ENCODE data around the gene PDS5A. TPM values are rescaled to one million over a fixed set of nuclear protein-coding genes. Genes with fewer than 3 reads are reported as not detected.

PDS5A gene
- total and polyA plus RNA-seq, 2 experiments from 2014 or later, result 26.8 to 56.5 TPM

GRCh38 chr4:39900966-39901365 lies 76.7 kb downstream of the PDS5A start:
- 96 to 99% methylated on average over 2 of the region's 2 CpGs for WGBS, 2 experiments (ENCODE audit: low coverage in 1 of 2, low lambda C conversion rate in 2 of 2, missing lambda C conversion rate in 2 of 2)
- Histone ChIP-seq H3K4me1 (ENCODE audit: insufficient read depth) (no peaks in the 10 kb centered on the region), H3K9me2 (ENCODE audit: insufficient read depth) (no peaks in the 10 kb centered on the region), H3K36me3 (ENCODE audit: low read depth) (peaks cover 75% of the 10 kb centered on the region), H3K27me3 (replicated peaks; ENCODE audit: insufficient read depth) (no peaks in the 10 kb centered on the region), H3K9me3 (ENCODE audit: low read depth) (no peaks in the 10 kb centered on the region), H3K27ac (no peak overlapping the region), H3K4me2 (ENCODE audit: unreplicated experiment) (no peak overlapping the region), H3F3A (ENCODE audit: insufficient read depth) (no peaks in the 10 kb centered on the region), H3K4me3 (no peak overlapping the region), H3K9ac (no peak overlapping the region), H3K79me2 (ENCODE audit: insufficient read depth) (peaks cover under 1% of the 10 kb centered on the region; the same call in 1 of the 2 replicates), H4K20me1 (ENCODE audit: insufficient read depth) (no peaks in the 10 kb centered on the region), H2AFZ (no peak overlapping the region)
- in situ Hi-C loops (cut with MboI), result no loop called here
- TF ChIP-seq EZH2phosphoT487 (IDR thresholded peaks at IDR 0.05; ENCODE audit: insufficient read depth, low read depth), result no peak
- TF ChIP-seq EZH2 (IDR thresholded peaks at IDR 0.05; ENCODE audit: insufficient read depth, poor library complexity, severe bottlenecking), result no peak
- peak; percentile 1 for DNase-seq

- in situ Hi-C loops (cut with MboI), result no loop called here
- H3K79me2 ChIP-seq (ENCODE audit: insufficient read depth), result no peaks in the 10 kb centered on the region
- no peak for DNase-seq
- H3F3A ChIP-seq (ENCODE audit: insufficient read depth), result no peaks in the 10 kb centered on the region
- no peak overlapping the region for H3K27ac ChIP-seq
- no peak overlapping the region for H3K4me3 ChIP-seq
- H3K27me3 ChIP-seq (replicated peaks; ENCODE audit: insufficient read depth), result no peaks in the 10 kb centered on the region
- no peaks in the 10 kb centered on the region for H3K4me1 ChIP-seq (ENCODE audit: insufficient read depth)
- no peaks in the 10 kb centered on the region for H4K20me1 ChIP-seq (ENCODE audit: insufficient read depth)
- TF ChIP-seq EZH2phosphoT487 (IDR thresholded peaks at IDR 0.05; ENCODE audit: insufficient read depth, low read depth) (no peak), EZH2 (IDR thresholded peaks at IDR 0.05; ENCODE audit: insufficient read depth, poor library complexity, severe bottlenecking) (no peak)
- H3K9me2 ChIP-seq (ENCODE audit: insufficient read depth), result no peaks in the 10 kb centered on the region
- H3K9me3 ChIP-seq (ENCODE audit: low read depth), result no peaks in the 10 kb centered on the region
- WGBS, 2 experiments (ENCODE audit: low coverage in 1 of 2, low lambda C conversion rate in 2 of 2, missing lambda C conversion rate in 2 of 2), result 80 to 81% methylated on average over 3 of the region's 3 CpGs
- H3K36me3 ChIP-seq (ENCODE audit: low read depth), result peaks cover 83% of the 10 kb centered on the region
- H3K9ac ChIP-seq, result no peak overlapping the region
- no peak overlapping the region for H3K4me2 ChIP-seq (ENCODE audit: unreplicated experiment)
- H2AFZ ChIP-seq, result no peak overlapping the region
These were observed 78.4 kb downstream of the PDS5A start for GRCh38 chr4:39899291-39899690.

- Histone ChIP-seq H3K27ac (no peak overlapping the region), H3K9me3 (ENCODE audit: low read depth) (no peaks in the 10 kb centered on the region), H3K9ac (no peak overlapping the region), H3K4me1 (ENCODE audit: insufficient read depth) (no peaks in the 10 kb centered on the region), H3K36me3 (ENCODE audit: low read depth) (peaks cover 85% of the 10 kb centered on the region), H4K20me1 (ENCODE audit: insufficient read depth) (no peaks in the 10 kb centered on the region), H3K4me3 (no peak overlapping the region), H3K9me2 (ENCODE audit: insufficient read depth) (no peaks in the 10 kb centered on the region), H3F3A (ENCODE audit: insufficient read depth) (no peaks in the 10 kb centered on the region), H3K4me2 (ENCODE audit: unreplicated experiment) (no peak overlapping the region), H3K79me2 (ENCODE audit: insufficient read depth) (no peaks in the 10 kb centered on the region), H2AFZ (no peak overlapping the region), H3K27me3 (replicated peaks; ENCODE audit: insufficient read depth) (no peaks in the 10 kb centered on the region)
- 98 to 100% methylated on average over 1 of the region's 1 CpG for WGBS, 2 experiments (ENCODE audit: low coverage in 1 of 2, low lambda C conversion rate in 2 of 2, missing lambda C conversion rate in 2 of 2)
- in situ Hi-C loops (cut with MboI), result no loop called here
- TF ChIP-seq EZH2 (IDR thresholded peaks at IDR 0.05; ENCODE audit: insufficient read depth, poor library complexity, severe bottlenecking) (no peak), EZH2phosphoT487 (IDR thresholded peaks at IDR 0.05; ENCODE audit: insufficient read depth, low read depth) (no peak)
- DNase-seq, result no peak
These were observed 79.7 kb downstream of the PDS5A start for GRCh38 chr4:39898015-39898414.

- Histone ChIP-seq H3K9me3 (ENCODE audit: low read depth) (no peaks in the 10 kb centered on the region), H3K9me2 (ENCODE audit: insufficient read depth) (no peaks in the 10 kb centered on the region), H3K4me3 (no peak overlapping the region), H3K27ac (no peak overlapping the region), H3K36me3 (ENCODE audit: low read depth) (peaks cover 64% of the 10 kb centered on the region), H3K9ac (no peak overlapping the region), H2AFZ (no peak overlapping the region), H4K20me1 (ENCODE audit: insufficient read depth) (no peaks in the 10 kb centered on the region), H3F3A (ENCODE audit: insufficient read depth) (peaks cover 7% of the 10 kb centered on the region; the same call in 1 of the 2 replicates), H3K27me3 (replicated peaks; ENCODE audit: insufficient read depth) (no peaks in the 10 kb centered on the region), H3K79me2 (ENCODE audit: insufficient read depth) (0 out of 2 replicates have a peak, but pooled peaks cover 5% of the 10 kb centered on the region), H3K4me1 (ENCODE audit: insufficient read depth) (no peaks in the 10 kb centered on the region), H3K4me2 (ENCODE audit: unreplicated experiment) (no peak overlapping the region)
- no peak for TF ChIP-seq EZH2phosphoT487 (IDR thresholded peaks at IDR 0.05; ENCODE audit: insufficient read depth, low read depth)
- no peak for TF ChIP-seq EZH2 (IDR thresholded peaks at IDR 0.05; ENCODE audit: insufficient read depth, poor library complexity, severe bottlenecking)
- no peak for DNase-seq
- in situ Hi-C loops (cut with MboI), result no loop called here
- WGBS, 2 experiments (ENCODE audit: low coverage in 1 of 2, low lambda C conversion rate in 2 of 2, missing lambda C conversion rate in 2 of 2), result 95 to 97% methylated on average over 3 of the region's 3 CpGs
These were observed 84.0 kb downstream of the PDS5A start for GRCh38 chr4:39893693-39894072.
